Putamen (tissue), 1 donor: ENCODE results near the gene SMARCC2.

Source experiments
- DNase-seq: peaks from one replicate; pipeline ENCODE4 v3.0.0-alpha.2; 2016; ENCODE audit warnings: low spot score

The SMARCC2 gene

DNA sequence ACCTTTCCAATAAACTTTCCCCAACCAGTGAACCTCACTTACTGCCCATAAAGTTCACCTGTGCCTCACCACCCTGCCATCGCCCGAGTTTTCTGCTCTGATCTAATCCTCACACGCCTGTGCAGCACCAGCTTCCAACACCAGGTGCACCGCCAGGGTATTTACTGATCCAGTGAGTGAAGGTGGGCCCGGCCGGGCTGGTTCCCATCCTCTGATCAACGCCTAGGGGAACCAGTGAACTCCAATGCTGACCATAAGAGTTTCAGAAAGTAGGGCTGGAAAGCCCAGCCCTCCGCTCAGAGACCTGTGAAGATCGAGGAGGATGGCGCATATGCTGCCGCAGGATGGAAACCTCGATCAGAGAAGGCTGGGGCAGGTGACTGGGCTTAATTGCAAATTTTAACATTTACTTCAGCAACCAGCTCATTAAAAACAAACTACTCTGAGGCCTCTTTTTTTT is 37.6 kb downstream of the SMARCC2 start:
- DNase-seq: no peak

DNA sequence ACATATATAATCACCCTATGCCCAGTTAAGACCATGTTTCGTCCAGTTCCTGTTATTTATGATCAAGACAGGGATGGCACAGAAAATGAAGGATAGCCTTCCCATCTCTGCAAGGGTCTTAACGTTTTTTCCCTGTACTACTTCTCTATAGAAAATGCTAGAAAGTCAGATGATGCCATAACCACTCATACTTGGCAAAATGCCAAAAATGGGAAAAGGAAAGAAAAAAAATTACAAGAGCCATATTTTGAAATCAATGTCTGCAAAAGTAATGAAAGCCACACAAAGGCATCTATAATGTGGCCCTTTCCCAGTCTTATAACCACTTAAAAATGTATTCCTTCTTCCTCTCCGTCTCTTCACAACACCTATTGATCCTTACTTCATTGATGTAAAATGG is 38.7 kb downstream of the SMARCC2 start:
- DNase-seq: no peak

DNA sequence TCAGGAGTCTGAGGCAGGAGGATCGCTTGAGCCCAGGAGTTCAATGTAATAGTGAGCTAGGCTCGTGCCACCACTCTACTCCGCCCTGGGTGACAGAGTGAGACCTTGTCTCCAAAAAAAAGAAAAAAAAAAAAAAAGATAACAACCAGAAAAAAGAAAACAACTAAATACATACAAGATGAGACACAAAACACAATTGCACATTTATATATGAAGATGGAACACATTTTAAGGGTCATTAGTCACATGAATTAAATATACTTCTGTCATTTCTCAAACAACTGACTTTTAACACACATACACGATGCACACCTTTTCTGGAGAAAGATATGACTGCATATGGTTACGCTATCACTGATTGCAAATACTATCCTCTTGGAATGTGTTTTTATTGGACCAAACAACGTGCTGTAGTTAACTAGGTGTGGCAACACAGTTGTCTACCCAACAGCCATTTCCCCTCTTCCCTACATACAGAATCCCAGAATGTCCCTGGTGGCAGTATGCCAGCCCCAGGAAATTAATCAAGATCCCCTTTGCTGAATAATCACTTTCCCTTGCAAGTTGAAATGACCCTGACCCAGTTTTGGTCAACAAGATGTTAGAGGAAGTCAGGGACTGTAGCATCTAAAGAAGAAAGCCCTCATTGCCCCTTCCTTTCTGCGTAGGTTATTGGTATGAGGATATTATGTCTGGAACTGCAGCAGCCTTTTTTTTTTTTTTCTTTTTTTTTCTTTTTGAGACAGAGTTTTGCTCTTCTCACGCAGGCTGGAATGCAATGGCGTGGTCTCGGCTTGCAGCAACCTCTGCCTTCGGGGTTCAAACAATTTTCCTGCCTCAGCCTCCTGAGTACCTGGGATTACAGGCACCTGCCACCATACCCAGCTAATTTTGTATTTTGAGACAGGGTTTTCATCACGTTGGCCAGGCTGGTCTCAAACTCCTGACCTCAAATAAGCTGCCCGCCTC is 42.5 kb downstream of the SMARCC2 start:
- DNase-seq: no peak

DNA sequence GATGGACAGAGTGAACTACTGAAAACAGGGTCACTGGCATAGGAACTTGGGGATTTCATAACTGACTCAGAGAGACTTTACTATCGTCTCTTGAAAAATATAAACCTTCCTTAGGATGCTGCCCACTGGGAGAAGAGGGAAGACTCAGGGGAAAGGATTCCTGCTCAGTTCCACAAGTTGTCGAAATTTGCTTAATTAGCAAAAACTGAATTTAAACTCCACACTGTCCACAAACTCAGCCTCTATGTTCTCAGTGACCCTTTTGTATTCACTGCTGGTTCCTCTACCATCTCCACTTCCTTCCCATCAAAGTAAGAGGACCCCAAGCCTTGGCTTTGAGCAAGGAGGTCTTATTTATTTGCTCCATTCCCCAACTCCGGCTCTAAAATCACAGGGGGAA is 44.1 kb downstream of the SMARCC2 start:
- DNase-seq: no peak

DNA sequence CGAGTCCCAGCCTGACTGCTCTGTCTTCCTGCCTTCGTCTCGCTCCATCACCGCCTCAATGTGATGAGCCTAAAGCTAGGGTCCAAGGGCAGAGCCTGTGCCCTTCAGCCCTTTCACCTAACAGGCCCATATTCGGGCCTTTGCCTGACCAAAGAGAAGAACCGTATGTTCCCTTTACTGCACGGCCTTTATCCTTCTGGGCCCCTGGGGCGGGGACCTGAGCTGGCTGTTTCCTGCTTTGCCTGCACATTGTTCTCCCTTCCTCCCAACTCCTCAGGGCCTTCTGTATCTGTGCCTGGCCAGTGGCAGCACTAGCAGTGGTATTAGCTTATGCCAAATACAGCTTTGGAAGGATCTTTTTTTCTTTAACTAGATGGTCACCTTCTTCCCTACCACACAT is 45.4 kb downstream of the SMARCC2 start:
- no peak for DNase-seq

DNA sequence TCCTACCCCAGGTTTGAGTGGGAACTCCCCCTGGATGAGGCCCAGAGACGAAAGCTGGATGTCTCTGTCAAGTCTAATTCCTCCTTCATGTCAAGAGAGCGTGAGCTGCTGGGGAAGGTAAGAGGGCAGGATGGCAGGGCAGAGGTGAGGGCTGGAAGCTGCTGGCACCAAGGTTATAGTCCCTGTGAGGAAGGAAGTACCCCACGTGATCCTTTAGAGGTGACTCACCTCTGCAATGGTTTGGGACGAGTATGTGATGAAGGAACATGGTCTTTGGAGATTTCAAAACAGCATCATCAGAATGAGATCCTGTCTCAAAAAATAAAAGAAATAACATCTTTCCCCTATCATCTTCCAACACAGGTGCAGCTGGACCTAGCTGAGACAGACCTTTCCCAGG is 46.1 kb downstream of the SMARCC2 start:
- no peak for DNase-seq

DNA sequence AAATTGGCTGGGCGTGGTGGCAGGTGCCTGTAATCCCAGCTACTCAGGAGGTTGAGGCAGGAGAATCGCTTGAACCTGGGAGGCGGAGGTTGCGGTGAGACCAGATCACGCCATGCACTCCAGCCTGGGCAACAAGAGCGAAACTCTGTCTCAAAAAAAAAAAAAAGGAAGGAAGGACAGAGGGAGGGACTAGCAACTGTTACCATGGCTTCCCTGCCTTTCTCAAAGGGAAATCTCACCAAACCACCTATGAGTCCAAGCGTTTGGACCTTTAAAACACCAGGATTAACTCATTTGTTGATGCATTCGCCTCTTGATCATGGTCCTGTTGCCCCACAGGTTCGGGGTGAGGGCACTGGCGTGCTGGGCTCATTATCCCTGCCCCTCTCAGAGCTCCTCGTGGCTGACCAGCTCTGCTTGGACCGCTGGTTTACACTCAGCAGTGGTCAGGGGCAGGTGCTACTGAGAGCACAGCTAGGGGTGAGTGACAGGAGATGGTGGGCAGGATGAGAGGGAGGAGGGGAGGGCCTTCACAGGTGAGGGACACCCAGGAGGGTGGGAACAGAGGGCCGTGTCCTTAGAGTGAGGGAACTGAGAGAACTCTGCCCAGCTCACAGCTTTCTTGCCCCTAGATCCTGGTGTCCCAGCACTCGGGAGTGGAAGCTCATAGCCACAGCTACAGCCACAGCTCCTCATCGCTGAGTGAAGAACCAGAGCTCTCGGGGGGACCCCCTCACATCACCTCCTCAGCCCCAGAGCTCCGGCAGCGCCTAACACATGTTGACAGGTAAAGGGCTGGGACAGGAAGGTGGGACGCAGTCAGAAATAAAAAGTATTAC is 47.1 kb downstream of the SMARCC2 start:
- no peak for DNase-seq

DNA sequence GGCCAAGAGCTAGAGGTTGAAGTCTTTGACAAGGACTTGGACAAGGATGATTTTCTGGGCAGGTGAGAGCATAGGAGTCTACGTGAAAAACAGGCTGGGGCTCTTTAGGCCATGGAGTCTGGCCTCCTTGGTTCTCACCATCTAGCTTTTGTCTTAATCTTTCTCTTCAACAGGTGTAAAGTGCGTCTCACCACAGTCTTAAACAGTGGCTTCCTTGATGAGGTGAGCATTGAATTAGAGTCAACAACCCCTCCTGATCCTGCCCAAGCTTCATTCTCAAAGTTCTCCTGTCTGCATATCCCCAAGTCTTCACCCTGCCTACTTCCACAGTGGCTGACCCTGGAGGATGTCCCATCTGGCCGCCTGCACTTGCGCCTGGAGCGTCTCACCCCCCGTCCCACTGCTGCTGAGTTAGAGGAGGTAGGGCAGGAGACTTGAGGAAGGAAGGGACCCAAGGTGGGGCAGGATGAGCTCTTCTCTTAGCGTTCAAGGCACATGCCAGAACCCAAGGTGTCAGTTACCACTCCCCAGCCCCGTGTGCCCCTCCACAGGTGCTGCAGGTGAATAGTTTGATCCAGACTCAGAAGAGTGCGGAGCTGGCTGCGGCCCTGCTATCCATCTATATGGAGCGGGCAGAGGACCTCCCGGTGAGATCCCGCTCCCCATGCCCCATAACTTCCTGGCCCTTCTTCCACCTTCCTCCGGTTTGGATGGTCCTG is 51.3 kb downstream of the SMARCC2 start:
- no peak for DNase-seq

DNA sequence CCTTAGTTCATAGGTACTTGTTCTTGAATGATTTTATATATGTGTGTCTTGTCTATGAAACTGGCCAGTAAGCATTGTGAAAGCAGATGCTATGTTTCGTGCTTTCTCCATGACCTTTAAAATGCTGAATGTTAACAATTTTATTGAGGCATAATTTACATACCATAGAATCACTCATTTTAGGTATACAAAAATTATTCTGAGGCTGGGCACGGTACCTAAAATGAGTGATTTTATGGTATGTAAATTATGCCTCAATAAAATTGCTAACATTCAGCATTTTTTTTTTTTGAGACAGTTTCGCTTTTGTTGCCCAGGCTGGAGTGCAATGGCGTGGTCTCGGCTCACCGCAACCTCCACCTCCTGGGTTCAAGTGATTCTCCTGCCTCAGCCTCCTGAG is 54.4 kb downstream of the SMARCC2 start:
- no peak for DNase-seq

DNA sequence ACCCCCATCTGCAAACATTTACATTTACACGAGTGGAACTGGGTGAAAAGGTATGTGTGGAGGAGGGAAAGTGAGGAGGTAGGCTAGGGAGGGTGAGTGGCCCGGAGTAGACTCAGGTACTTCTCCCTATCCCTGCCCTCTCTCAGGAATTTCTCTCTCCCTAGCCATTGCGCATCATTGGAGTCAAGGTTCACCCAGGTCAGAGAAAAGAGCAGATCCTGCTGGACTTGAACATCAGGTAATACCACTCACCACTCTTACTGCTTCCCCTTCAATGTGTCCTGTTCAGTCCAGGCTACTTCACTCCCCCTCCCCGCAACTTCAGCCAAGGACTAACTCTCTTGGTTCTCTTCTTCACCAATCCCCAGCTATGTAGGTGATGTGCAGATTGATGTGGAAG is 58.4 kb downstream of the SMARCC2 start:
- DNase-seq: no peak

DNA sequence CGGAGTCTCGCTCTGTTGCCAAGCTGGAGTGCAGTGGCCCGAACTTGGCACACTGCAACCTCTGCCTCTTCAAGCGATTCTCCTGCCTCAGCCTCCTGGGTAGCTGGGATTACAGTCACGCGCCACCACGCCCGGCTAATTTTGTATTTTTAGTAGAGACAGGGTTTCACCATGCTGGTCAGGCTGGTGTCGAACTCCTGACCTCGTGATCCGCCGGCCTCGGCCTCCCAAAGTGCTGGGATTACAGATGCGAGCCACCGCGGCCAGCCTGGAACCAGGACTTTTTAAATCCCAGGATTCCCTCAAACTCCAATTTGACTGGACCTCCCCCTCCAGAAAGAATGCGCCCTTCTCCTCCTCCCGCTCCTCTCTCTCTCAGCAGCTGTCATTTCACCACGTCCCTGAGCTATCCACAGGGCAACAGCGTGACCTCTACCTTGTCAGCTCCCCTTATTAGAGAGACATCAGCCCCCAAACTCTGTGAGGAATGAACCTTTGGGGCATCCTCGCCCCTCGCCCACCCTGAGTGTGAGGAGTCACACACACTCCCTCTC is 59.3 kb downstream of the SMARCC2 start:
- DNase-seq: no peak

DNA sequence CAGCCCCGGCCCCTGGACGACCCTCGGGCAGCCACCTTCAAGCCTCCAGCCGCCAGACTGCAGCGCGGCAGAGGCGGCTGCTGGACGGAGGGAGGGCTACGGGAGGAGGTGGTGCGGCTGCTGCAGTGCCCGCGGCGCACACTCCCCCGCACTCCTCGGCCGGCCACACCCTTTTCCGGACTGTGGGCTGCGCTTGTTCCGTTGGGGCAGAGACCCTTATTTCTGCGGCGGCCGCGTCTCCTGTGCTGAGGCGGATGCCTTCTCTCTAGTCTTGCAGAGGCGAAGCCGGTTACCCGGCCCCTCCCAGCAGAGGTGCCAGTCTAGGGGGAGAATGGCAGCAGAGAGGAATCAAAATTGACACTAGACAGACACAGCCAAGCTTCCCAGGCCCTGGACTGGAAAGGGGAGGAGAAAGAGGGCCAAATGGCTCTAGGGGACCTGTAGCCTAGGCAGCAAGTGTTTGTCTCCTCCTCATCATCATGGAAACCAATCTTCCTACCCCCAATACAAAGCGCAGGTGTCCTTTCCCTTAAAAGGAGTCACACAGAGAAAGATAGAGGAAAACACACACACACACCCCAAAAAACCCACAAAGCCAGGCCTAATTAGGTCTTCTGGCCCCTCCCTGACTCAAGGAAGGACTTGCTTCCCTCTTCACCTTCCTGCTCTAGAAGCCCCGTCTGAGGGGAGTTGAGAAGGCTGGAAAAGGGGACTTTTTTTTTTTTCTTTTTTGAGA is 59.9 kb downstream of the SMARCC2 start:
- no peak for DNase-seq

DNA sequence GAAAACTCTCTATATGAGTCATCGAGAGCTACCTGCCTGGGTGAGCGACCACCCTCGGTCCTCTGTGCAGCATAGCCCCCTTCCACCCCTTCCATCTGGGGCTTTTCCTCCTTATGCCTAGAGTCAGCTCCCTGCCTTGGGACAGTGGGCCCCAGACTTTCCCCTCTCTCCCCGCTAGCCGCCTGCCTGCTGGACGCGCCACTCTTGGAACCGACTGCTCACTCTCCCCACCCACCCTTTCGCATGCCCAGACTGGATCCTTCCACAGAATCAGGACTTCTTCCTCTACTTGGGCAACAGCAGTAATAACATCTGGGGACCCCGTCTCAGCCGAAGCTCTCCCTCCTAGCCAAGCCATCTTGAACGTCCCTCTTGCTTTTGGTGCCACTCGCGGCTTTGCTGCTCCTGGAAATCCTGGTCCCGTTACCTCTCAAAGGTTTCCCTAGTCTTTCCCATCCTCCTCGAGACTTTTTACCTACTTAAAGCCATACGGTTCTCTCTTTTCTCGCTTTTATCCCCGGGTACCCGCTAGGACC is 60.5 kb downstream of the SMARCC2 start:
- no peak for DNase-seq

DNA sequence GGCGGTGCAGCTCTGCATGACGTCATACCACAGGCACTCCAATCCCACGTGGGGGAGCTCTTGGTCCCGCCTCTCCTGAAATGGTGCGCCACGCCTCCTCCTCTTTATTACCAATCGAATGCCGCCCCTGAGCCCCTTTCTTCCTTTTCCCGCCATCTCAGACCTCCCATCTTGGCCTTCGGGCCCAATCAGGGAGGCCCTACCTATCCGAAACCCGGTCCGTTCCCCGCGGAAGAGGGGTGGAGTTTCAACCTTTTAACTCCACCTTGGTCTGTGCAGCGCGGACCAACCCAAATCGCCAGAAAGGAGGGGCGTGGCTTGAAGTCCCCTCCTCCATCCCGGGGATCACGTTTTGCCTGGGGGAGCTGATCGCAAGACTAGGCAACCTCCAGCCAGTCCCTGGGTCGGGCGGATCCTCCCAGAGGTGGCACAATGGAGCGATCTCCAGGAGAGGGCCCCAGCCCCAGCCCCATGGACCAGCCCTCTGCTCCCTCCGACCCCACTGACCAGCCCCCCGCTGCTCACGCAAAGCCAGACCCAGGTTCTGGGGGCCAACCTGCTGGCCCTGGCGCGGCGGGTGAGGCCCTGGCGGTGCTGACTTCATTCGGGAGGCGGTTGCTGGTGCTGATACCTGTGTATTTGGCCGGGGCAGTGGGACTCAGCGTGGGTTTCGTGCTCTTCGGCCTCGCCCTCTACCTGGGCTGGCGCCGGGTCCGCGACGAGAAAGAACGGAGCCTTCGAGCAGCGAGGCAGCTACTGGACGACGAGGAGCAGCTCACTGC is 61.2 kb downstream of the SMARCC2 start, which contains the start of gene ESYT1:
TSS of gene ESYT1 (plus strand) at position 380 of the 782 bp plus-strand sequence. CDS start at position 433, 53 bp downstream.
- peak; percentile 98 for DNase-seq

DNA sequence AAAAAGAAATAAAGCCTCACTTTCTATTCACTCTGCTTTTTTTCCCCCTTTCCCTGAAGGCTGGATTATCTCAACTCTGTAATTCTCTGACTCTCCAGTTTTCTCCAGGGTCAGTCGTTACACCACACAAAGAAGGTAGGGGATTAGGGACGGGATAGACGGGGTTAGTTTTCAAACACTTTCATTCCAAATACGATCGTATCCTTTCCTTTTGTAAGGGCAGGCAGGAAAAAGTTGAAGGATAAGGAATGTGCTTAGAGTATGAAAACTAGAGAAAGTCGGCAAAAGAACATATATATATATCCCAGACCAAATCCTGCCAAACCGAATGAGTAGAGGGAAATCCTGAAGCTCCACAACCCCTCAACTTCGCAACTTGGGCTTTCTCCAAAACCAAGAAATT is 61.8 kb downstream of the SMARCC2 start:
- no peak for DNase-seq

DNA sequence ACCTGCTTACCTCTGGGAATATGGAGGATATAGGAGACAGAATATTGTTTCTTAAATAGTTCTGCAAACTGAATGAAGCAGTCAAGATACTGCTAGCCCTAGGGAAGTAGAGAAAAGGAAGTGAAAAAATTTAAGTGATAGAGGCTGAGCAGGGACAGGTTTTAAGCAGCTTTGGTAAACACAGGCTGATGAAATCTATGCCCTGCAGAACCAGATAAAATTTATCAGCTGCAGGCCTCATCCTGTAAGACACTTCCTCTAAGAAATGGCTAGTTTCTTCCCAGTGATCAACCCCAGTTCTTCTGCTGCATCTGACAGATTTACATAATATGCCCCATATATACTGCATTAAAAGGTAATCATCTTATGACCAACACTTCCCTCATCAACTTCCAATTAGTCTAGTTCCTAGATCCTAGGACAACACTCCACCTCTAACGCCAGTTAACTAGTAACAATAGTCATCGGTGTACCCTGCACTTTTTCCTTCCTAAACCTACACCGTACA is 62.5 kb downstream of the SMARCC2 start:
- no peak for DNase-seq

DNA sequence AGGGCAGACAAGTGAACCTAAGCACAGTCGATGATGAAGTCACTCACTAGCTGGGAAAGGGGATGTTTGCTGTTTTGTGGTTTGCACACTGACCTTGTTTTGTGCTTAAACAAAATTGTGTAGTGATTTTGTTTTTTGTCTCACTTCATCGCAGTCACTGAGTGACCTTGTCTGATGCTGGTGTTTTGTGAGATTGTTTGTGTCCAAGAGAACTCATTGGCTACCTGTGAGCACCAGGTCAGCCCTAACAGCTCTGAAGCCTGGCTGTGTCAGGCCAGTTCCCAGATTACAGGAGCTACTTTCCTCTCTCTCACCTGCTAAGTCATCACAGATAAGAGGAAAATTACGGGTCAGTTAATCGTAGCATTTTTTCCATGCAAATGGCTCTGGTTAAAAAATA is 65.2 kb downstream of the SMARCC2 start:
- DNase-seq: no peak

DNA sequence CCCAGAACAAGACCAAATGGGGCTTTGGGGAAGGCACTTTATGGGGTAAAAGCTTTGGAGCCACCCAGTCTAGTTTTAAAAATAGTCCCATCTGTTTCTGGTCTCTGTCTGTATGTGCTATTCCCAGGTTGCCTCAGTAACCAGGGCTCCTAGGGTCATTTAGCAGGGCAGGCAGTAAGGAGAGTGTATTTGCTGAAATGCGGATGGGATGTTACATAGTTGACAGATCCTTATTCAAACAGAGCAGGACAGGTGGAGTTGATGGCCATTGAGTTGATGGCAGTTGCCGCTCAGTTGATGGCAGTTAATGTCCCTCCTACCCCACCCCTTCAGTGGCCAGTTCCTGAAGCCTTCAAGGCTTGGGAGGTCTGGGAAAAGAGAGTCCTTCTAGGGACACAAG is 66.6 kb downstream of the SMARCC2 start:
- DNase-seq: no peak

DNA sequence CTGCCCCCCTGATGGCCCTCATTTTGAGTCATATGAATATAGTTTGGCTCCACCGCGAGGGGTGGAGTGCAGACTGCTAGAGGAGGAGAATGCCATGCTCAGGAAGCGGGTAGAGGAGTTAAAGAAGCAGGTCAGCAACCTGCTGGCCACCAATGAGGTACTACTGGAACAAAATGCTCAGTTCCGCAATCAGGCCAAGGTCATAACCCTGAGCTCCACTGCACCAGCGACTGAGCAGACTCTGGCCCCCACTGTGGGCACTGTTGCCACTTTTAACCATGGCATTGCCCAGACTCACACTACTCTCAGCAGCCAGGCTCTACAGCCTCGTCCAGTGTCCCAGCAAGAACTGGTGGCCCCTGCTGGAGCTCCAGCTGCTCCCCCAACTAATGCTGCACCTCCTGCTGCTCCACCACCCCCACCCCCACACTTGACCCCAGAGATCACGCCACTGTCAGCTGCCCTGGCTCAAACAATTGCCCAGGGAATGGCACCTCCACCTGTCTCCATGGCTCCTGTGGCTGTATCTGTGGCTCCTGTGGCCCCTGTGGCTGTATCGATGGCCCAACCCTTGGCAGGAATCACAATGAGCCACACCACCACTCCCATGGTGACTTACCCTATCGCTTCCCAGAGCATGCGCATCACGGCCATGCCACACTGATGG is 67.9 kb downstream of the SMARCC2 start:
- no peak for DNase-seq
